Jurkat, Clone E6-1 (cell line): ENCODE measurements around the gene AP1G2.

Experiments
- DNase-seq: peaks from one replicate; pipeline ENCODE4 v3.0.0-alpha.2; 2011; ENCODE audit warnings: low read depth, low spot score
- H3K4me3 ChIP-seq: 2 replicates; pipeline ENCODE4 v1.5.1; 2011; ENCODE audit warnings: mild to moderate bottlenecking, low read length, control low read depth, moderate library complexity

AP1G2 gene

DNA sequence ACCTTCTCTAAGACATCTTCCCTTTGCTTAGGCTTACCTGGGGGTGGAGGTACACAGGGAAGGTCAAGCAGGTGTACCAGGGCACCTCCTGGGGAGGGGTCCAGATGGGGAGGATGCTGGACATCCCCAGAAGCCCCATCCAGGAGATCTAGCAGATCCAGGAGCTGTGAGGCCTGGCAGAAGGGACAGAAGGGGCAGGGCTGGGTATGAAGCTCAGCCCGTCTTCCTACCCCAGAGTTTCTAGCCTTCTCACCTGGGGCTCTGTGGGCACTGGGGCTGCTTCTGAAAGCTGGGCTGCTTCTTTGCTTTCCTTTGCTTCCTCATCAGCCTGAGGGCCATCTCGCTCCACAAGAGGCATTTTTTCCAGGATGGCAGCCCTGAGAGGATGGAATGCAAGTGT, 6.3 kb downstream of the AP1G2 start:
- H3K4me3 ChIP-seq: no peak overlapping the region
- no peak for DNase-seq

DNA sequence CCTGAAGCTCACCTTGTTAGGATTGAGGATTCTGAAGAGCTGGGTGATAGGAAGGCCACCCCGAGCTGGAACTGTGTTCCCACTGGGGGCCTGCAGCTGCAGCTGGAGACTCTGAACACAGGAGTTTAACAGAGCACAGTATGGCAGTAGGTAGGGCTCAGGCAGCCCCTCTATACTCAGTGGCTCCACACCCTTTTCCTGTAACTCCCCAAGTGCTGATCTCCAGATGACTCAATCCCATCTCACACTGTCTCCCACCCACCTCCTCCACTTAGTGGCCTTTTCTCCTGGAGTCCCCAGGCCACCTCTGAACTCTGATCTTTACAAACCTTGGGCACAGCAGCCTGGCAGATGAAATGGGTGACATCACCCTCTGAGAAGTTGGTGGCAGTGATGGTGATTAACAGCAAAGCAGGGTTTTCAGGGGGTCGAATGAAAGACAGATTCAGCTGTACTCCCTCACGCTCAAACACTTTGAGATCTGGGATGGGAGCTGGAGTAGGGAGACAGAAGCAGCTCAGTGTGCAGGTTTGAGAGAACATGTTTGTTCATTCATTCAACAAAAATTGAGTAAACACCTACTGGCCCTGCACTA, 7.6 kb downstream of the AP1G2 start:
- no peak for DNase-seq
- no peak overlapping the region for H3K4me3 ChIP-seq

DNA sequence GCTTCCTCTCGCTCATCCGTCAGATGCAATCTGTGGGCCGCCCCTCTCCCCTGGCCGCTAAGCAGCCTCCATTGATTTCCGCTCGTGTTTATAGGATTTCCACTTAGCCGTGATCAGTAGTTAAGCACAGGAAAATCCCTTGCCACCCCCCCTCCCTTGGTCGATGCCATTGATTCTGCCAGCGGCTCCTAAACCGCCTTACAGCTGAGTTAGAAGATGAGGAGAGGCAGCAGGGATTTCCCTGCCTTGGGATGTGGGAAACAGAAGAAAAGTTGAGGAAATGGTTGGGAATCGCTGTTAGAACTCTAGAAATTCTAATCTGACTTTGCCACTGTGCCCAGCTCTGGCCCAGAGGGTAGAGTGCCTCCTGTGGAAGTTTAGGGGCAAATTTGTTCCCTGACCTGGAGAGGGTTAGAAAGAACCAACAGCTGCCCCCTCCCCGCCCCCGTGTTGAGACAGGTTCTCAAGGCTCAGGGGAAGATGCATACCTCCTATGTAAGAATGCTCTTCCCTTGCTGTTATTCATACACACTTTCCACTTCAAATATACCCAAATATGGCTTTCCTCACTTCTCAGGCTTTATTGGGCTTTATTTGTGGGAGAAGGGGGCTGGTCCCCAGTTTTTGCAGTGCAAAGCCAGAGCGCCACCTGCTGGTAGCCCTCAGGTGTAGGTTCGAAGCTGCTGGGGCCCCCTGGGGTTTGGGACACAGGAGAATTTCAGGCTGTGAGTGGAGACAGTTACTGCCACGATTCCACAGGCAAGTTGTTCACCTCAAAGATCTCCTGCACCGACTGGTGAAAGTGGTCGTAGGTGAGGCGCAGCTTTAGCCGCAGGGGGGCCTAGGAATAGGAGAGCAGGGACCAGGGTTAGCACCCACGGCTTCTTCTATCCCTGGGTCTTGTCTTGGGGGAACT, 8.3 kb downstream of the AP1G2 start:
- no peak for DNase-seq
- no peak overlapping the region for H3K4me3 ChIP-seq

DNA sequence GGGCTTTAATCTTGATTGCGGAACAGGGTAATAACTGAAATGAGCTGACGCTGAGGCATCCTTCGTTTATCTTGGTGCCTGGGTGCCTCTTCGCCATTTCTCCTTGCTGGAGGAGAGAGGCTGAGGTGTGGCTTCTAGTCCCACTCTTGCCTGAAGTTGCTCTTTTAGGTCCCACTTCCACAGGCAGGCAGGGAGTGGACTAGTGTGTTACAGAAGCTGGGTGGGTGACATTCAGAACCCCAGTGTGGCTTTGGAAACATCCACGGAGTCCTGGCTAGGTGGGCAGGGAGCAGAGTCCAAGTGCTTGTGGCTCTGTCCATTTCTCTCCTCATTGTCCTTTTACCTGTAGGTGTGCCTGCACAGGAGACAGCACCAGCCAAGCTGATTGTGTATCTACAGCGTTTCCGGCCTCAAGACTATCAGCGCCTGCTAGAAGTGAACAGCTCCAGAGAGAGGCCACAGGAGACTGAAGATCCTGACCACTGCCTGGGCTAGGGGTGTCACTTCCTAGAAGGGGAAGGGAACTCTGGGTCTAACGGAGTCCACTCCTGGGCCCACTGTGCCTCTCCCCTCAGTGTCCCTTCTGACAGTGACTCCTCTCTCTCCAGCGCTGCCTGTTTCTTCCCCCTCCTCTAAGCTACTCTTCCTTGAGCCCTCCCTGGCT, 9.1 kb downstream of the AP1G2 start:
- DNase-seq: no peak
- H3K4me3 ChIP-seq: no peak overlapping the region

DNA sequence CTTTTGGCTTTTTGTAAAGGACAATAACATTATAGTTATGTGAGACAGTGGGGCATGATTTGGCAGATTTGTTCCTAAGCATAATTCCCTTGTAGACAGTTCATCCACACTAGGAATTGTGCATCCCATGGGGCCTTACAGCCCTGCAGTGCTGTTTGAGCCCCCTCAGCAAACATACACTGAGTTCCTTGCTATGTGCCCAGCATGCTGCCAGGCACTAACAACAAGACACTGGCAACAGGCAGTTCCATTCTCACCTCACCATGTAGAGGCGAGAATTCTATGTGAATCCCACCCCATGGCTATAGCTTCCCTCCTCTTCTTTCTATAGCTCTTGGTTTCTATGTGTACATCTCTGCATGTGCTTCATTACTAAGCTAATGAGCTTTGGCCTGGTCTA, 9.6 kb downstream of the AP1G2 start:
- H3K4me3 ChIP-seq: no peak overlapping the region
- no peak for DNase-seq

DNA sequence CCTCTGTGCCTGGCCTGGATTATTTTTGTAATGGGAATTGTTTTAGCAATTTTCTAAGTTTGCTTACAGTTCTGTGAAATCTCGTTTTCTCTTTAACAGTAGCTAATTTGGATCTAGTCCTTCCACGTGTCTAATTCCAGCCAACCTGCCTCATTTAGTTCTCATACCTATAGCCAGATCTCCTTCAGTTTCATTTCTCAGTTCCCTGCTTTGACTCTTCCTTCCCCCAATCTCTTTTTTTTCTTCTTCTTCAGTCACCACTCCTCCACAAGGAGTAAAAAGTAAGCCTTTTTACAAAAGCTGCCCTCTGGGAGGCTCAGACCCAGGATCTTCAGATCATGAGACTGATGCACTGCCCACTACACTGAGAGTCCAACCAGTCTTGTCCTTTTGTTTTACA, 10.1 kb downstream of the AP1G2 start:
- H3K4me3 ChIP-seq: no peak overlapping the region
- no peak for DNase-seq

DNA sequence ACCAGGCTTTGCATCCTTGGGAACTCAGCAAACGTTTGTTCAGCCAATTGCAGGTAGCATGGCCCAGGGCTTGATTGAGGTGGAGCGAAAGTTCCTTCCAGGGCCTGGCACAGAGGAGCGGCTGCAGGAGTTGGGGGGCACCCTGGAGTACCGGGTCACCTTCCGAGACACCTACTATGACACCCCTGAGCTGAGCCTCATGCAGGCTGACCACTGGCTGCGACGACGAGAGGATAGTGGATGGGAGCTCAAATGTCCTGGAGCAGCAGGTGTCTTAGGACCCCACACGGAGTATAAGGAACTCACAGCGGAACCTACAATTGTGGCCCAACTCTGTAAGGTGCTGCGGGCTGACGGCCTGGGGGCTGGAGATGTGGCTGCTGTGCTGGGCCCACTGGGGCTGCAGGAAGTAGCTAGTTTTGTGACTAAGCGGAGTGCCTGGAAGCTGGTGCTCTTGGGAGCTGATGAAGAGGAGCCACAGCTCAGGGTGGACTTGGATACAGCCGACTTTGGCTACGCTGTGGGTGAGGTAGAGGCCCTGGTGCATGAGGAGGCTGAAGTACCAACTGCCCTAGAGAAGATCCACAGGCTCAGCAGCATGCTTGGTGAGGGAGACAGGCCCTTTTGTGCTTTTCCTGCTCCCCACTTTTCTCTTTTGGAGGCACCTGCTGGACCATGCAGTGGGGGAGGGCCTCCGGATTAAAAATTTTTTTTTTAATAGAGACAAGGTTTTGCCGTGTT, 10.7 kb downstream of the AP1G2 start:
- H3K4me3 ChIP-seq: peak overlapping the region; percentile 84
- no peak for DNase-seq

DNA sequence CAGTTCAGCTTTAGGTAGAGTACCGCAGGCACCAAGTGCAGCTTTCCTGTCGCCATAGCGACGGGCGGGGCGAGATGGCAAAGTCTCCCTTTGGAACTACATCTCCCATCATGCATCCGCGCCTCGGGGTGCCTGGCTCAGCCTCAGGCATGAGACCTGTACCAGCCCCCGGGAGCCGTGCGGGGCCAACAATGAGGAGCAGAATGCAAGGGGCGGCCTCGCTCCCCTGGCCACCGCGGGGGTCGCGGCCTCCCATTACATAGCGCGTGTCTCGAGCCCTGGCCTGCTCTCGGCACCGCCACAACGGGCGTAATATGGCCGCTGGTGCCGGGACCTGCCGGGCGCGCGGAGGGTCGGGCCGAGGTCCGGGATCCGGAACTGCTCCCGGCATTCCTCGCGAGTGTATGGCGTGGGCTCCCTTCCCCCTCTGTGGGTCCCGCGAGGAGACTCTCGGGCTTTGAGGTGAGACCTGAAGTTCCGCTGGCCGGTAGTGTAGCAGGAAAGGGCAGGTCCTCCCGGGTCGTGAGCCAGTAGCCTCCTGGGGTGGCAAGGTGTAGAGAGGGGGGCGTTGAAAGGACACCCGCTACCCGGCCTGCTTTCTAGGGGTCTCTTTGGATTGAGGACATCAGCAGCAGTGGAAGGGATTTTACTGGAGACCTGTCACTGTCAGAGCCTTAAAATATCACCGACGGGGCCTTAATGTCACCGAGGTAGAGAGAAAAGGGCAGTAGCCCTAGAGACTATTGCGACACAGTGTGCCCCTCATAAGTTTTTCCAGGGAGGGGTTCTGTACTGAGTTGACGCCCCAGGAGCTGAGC, 11.5 kb downstream of the AP1G2 start, which contains the start of gene THTPA:
THTPA (plus strand) TSS at position 390 of the 818 bp plus-strand sequence. CDS start 487 bp downstream, outside the sequence.
- peak within 1 kb of the TSS; percentile 84 for H3K4me3 ChIP-seq
- peak; percentile 88 for DNase-seq

DNA sequence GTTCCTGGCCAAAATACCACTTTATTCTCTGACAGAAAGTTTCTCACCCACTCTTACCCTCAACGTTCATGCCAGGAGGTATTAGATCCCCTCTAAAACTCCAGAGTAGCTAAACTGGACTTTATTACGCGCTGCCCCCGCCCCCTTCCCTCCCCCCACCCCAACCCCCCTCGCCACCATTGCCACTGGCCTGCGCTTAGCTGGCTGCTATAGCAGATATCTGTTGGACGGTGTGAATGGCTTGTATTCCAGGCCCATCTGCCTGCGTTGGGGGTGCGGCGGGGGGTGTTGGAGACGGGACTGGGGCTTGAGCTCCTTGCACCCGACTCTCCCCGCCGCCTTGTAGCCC, 12.1 kb downstream of the AP1G2 start:
- DNase-seq: no peak
- peak overlapping the region; percentile 84 for H3K4me3 ChIP-seq

DNA sequence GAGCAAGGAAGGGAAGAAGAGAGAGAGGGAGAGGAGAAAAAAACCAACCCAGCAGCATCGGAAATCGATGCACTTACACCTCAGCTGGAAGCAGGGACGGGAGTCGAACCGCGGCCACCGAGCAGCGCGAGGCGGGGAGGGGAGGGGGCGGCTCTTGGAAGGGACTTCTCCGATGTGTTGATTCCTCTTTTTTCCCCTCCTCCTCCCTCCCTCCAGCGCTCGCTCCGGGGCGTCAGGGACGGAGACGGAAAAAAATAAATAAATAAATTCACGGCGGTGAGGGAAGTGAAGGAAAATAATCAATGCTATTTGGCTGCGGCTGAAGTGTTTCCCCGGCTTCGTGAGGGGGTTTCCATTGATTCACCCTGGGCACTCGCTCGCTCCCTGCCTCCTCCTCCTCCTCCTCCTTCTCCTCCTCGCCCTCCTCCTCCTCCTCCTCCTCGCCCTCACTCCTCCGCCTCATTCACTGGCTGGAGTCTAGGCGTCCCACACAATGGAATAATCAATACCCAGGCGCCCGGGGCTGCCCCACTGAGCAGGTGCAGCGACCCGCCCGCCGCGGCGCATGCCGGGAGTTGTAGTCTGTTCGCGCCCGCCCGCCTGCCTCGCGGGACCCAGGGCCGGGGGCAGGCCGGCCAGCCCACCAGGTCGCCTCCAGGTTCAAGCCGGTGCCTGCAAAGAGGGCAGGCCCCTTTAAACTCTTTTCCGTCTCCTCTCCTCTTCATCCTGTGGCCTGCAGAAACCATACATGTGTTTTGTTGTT, 16.1 kb downstream of the AP1G2 start, which contains the start of gene ZFHX2:
ZFHX2 (minus strand) TSS at position 500 of the 763 bp plus-strand sequence. CDS start 16,440 bp downstream, outside the sequence.
- DNase-seq: peak; percentile 58

DNA sequence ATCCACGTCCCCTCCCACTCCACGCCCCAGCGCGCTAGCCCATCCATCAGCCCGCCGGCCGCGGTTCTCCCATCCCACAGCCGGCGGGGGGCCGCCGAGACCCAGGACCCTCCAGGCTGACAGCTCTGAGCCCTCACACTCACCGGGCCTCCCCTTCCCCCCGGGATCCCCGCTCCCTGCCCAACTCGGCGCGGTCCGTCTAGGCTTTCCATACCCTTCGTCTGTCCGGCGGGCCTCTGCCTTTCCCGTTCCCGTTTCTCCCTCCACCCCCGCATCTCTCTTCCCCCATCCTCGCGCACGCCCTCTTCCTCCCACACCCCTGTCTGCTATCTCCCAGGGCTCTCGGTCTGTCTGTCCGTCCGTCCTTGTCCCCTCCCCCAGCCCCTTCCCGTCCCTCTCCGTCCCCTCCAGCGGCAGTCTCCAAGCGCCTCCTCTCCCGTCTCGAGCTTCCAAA, 16.8 kb downstream of the AP1G2 start:
- no peak for DNase-seq
- H3K4me3 ChIP-seq: peak overlapping the region; percentile 80

More for the DNA sequence above, 16.1 kb downstream of the AP1G2 start, which contains the start of gene ZFHX2:
- H3K4me3 ChIP-seq: peak within 1 kb of the TSS; percentile 80

DNA sequence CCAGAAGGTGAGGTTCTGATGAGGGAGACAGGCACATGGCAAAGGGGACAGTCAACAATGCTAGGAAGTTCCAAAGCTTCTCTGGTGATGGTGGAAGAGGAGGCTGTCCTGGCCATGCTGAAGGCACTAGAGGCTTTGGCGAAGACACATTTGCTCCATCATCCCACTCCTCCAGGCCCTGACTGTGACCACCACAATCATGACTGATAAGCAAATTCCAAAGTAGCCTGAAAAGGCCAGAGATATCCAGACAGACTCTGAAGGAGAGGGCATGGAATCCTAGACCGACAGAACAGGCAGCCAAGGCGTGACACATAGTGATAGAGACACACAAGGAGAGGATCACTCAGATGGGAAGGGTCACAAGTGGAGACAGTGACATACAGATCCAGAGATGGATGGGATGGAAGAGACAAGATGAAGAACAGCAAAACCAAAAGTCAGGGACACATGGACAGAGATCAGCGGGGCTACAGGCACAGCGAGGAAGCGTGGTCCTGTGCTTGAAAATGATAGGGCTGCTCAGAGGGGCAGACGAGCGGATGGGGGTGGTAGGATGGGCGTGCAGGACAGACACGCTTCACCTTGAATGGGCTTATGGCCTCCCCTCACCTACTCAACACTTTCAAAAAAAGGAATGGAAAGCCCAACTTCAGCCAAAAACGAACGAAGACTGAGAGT, 17.3 kb downstream of the AP1G2 start:
- peak overlapping the region; percentile 80; the same call in 1 of the 2 replicates for H3K4me3 ChIP-seq
- DNase-seq: no peak

DNA sequence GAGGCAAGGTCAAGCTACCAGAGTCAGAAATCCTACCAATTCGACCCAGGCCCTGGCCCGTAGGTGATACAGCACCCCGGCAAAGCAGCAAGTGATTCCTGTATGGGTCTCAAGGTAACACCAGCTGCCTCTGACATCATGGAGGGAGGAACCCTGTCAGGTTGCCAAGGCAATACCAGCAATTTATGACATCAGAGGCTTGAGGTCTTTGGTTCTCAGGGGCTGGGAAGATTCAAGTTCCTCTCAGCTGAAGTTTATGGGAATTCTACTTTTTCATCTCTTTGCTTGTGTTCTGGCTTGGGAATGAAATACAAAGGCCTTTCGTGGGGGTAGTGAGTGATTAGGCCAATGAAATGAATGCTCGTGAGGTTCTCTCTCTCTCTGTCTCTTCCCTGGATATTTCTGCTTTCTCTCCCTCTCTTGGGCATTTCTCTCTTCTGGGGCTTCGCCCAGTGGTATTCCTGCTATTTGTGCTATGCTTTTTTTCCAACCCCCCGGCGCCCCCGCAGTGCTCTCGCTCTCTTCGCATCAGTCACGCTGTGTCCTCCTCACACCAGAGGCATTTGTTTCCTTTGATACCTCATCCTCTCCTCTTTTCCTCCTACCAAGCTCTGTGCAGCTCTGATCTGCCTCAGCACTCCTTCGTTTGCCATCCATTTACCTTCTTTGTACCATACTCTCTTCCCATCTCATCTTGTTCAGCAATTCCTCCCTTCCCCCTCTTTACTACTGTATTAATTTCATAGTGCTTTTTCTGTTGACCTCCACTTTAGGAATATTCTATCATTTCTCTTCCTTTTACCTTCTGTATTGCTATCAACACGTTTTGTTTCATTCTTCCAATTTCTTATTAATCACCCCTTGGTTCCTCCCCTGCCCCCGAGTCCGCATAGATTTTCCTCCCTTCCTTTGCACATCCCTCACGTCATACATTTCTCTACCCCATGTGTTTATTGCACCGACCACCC, 19.0 kb downstream of the AP1G2 start:
- no peak for DNase-seq
- H3K4me3 ChIP-seq: no peak overlapping the region

DNA sequence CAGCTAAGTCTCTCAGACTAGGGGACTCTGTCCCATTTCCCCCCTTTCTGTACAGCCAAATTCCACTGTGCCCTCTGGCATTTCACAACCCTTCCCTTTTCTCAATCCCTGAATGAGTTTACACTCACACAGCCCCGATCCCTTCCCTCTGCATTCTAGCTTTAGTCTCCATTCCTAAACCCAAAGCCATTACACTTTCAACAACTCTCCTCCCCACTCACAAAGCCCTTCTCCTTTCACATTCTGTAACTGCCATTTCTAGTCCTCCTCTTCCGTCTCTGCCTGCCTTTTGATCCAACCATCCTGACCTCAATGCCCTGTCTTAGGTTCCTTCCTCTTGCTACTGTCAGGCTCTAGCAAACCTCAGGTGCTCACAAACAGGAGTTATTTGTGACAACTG, 19.7 kb downstream of the AP1G2 start:
- no peak for DNase-seq
- no peak overlapping the region for H3K4me3 ChIP-seq

DNA sequence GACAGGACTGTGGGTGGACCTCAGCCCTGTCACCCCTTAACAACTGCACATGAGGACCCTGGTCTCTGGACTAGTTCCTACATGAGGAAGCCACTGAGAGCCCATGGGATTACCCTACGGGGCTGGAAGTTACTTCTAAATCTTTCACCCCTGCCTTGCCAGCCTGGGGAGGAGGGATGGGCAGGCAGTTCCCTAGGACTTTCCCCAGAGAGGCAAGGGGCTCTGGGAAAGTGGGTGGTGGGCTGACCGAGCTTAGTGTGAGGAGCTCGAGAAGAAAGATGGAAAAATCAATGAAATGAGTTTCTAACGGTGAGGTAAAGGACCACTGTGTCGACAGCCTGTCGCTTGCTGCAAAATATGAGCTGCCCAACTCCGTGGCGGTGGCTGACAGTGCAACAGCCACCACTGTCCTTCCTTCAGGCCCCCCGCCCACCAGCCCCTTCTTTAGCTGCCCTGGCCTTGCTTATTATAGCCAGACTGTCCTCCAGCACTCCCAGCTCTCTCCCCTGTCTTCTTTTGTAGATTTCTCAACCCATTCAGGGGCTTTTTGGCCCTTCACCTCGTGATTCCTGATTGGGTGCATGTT, 21.0 kb downstream of the AP1G2 start:
- H3K4me3 ChIP-seq: no peak overlapping the region
- DNase-seq: no peak
